OCI-LY1 (cell line): Measurements from ENCODE around the gene EVA1A.

ENCODE experiments used
- H2AFZ ChIP-seq: fragments of 200-600 bp; sonication (generic), shearing (Covaris generic); 2 replicates; pipeline ENCODE4 v1.6.0; 2014; ENCODE audit warnings: antibody characterized with exemption, mild to moderate bottlenecking, low read length
- H3F3A ChIP-seq: fragments of 200-600 bp; sonication (generic), shearing (Covaris generic); 2 replicates; pipeline ENCODE4 v1.6.0; 2014; ENCODE audit warnings: mild to moderate bottlenecking, antibody characterized with exemption, low read length, moderate library complexity; ENCODE audit not compliant: insufficient read depth
- H3K27ac ChIP-seq: fragments of 200-600 bp; sonication (generic); 2 replicates; pipeline ENCODE4 v1.5.1; 2014; ENCODE audit warnings: low read length, mixed run types, mild to moderate bottlenecking, low read depth; ENCODE audit not compliant: poor library complexity, severe bottlenecking
- H3K27me3 ChIP-seq: fragments of 200-600 bp; sonication (generic); 2 replicates; pipeline ENCODE4 v1.6.0; 2014; ENCODE audit warnings: antibody characterized with exemption, mild to moderate bottlenecking, low read length, moderate library complexity; ENCODE audit not compliant: insufficient read depth
- H3K36me3 ChIP-seq: fragments of 200-600 bp; sonication (generic); 2 replicates; pipeline ENCODE4 v1.6.1; 2014; ENCODE audit warnings: mild to moderate bottlenecking, antibody characterized with exemption, low read length, moderate library complexity, mixed read lengths; ENCODE audit not compliant: insufficient read depth
- H3K4me1 ChIP-seq: fragments of 200-600 bp; sonication (generic); 2 replicates; pipeline ENCODE4 v1.5.1; 2014; ENCODE audit warnings: mild to moderate bottlenecking, low read length, moderate library complexity; ENCODE audit not compliant: insufficient read depth, severe bottlenecking
- H3K4me2 ChIP-seq: fragments of 200-600 bp; sonication (generic), shearing (Covaris generic); 2 replicates; pipeline ENCODE4 v1.6.1; 2014; ENCODE audit warnings: low read length
- H3K4me3 ChIP-seq: fragments of 200-600 bp; sonication (generic); 2 replicates; pipeline ENCODE4 v1.5.1; 2014; ENCODE audit warnings: low read length, low read depth, mild to moderate bottlenecking, mixed read lengths; ENCODE audit not compliant: poor library complexity, severe bottlenecking
- H3K79me2 ChIP-seq: fragments of 200-600 bp; shearing (Covaris generic); 2 replicates; pipeline ENCODE4 v1.6.1; 2016; ENCODE audit warnings: mixed run types, low read length, mixed read lengths; ENCODE audit not compliant: insufficient read depth
- H3K9ac ChIP-seq: fragments of 200-600 bp; sonication (generic), shearing (Covaris generic); 2 replicates; pipeline ENCODE4 v1.6.1; 2014; ENCODE audit warnings: mild to moderate bottlenecking, low read length, mixed read lengths
- H3K9me2 ChIP-seq: fragments of 200-600 bp; sonication (generic), shearing (Covaris generic); 2 replicates; pipeline ENCODE4 v1.6.1; 2014; ENCODE audit warnings: low read depth, mild to moderate bottlenecking, low read length, mixed read lengths
- H3K9me3 ChIP-seq: fragments of 200-600 bp; shearing (Covaris generic); 2 replicates; pipeline ENCODE4 v1.6.1; 2014; ENCODE audit warnings: low read length, mixed read lengths
- H4K20me1 ChIP-seq: fragments of 200-600 bp; sonication (generic), shearing (Covaris generic); 2 replicates; pipeline ENCODE4 v1.6.0; 2016; ENCODE audit warnings: mild to moderate bottlenecking, low read length; ENCODE audit not compliant: insufficient read depth
- CTCF ChIP-seq: fragments of 200-600 bp; sonication (generic), shearing (Covaris generic); IDR thresholded peaks from 2 replicates; pipeline ENCODE4 v1.5.1; 2017; ENCODE audit warnings: mild to moderate bottlenecking, antibody characterized with exemption, low read length, moderate library complexity, mixed read lengths
- EZH2 ChIP-seq: fragments of 200-600 bp; sonication (generic), shearing (Covaris generic); IDR thresholded peaks from 2 replicates; pipeline ENCODE4 v1.8.0; 2017; ENCODE audit warnings: borderline replicate concordance, mixed run types, mild to moderate bottlenecking, antibody characterized with exemption, low read length, moderate library complexity, mixed read lengths

The EVA1A gene

GRCh38 chr2:75456111-75456510 is 104.6 kb downstream of the EVA1A start:
- Histone ChIP-seq H3K79me2 (no peaks in the 10 kb centered on the region), H3K9me3 (no peaks in the 10 kb centered on the region), H3K4me1 (no peaks in the 10 kb centered on the region)

GRCh38 chr2:75454241-75454620 is 106.5 kb downstream of the EVA1A start:
- no peak overlapping the region for H3K27ac ChIP-seq
- no peaks in the 10 kb centered on the region for H4K20me1 ChIP-seq
- H3K4me2 ChIP-seq, result no peak overlapping the region
- H3K4me1 ChIP-seq, result no peaks in the 10 kb centered on the region
- H3K36me3 ChIP-seq, result no peaks in the 10 kb centered on the region
- H3K9me2 ChIP-seq, result no peaks in the 10 kb centered on the region
- TF ChIP-seq CTCF, result no peak
- TF ChIP-seq EZH2, result no peak
- H3K79me2 ChIP-seq, result no peaks in the 10 kb centered on the region
- no peak overlapping the region for H3K9ac ChIP-seq
- no peak overlapping the region for H3K4me3 ChIP-seq
- no peaks in the 10 kb centered on the region for H3K9me3 ChIP-seq
- no peak overlapping the region for H2AFZ ChIP-seq
- no peaks in the 10 kb centered on the region for H3K27me3 ChIP-seq
- no peaks in the 10 kb centered on the region for H3F3A ChIP-seq

More at GRCh38 chr2:75456111-75456510, 104.6 kb downstream of the EVA1A start:
- no peak for TF ChIP-seq CTCF
- TF ChIP-seq EZH2, result no peak
- no peaks in the 10 kb centered on the region for H4K20me1 ChIP-seq
- no peaks in the 10 kb centered on the region for H3K9me2 ChIP-seq
- H3K27ac ChIP-seq, result no peak overlapping the region
- no peaks in the 10 kb centered on the region for H3K36me3 ChIP-seq
- H3K4me2 ChIP-seq, result no peak overlapping the region
- no peak overlapping the region for H2AFZ ChIP-seq
- no peaks in the 10 kb centered on the region for H3K27me3 ChIP-seq
- no peak overlapping the region for H3K4me3 ChIP-seq
- H3F3A ChIP-seq, result no peaks in the 10 kb centered on the region
- H3K9ac ChIP-seq, result no peak overlapping the region

GRCh38 chr2:75453384-75454240 is 107.1 kb downstream of the EVA1A start:
- TF ChIP-seq CTCF, result no peak
- TF ChIP-seq EZH2, result no peak
- H2AFZ ChIP-seq, result no peak overlapping the region
- no peak overlapping the region for H3K9ac ChIP-seq
- H3K27me3 ChIP-seq, result no peaks in the 10 kb centered on the region
- H3K9me2 ChIP-seq, result no peaks in the 10 kb centered on the region
- H4K20me1 ChIP-seq, result no peaks in the 10 kb centered on the region
- no peak overlapping the region for H3K4me2 ChIP-seq
- H3K4me3 ChIP-seq, result no peak overlapping the region
- H3F3A ChIP-seq, result no peaks in the 10 kb centered on the region
- no peaks in the 10 kb centered on the region for H3K9me3 ChIP-seq
- no peaks in the 10 kb centered on the region for H3K36me3 ChIP-seq
- H3K79me2 ChIP-seq, result no peaks in the 10 kb centered on the region
- no peaks in the 10 kb centered on the region for H3K4me1 ChIP-seq
- H3K27ac ChIP-seq, result no peak overlapping the region
